HCT116 (cell line): ENCODE results near the gene BCAR3.

Experiments used
- CBX3 ChIP-seq: IDR thresholded peaks from 2 replicates; pipeline ENCODE4 v1.6.1; 2012; ENCODE audit warnings: low read depth
- CEBPB ChIP-seq: IDR thresholded peaks from 2 replicates; pipeline ENCODE4 v1.6.1; 2012; ENCODE audit warnings: low read depth
- EGR1 ChIP-seq: IDR thresholded peaks from 2 replicates; pipeline ENCODE4 v1.6.1; 2012; ENCODE audit warnings: low read depth
- EZH2phosphoT487 ChIP-seq: fragments of 200-600 bp; IDR thresholded peaks from 2 replicates; pipeline ENCODE4 v1.6.1; 2018; ENCODE audit warnings: antibody characterized with exemption, borderline replicate concordance
- FOSL1 ChIP-seq: IDR thresholded peaks from 2 replicates; pipeline ENCODE4 v1.6.1; 2012; ENCODE audit warnings: low read depth
- POLR2A ChIP-seq: IDR thresholded peaks from 2 replicates; pipeline ENCODE4 v1.7.0; 2011; ENCODE audit warnings: borderline replicate concordance; ENCODE audit not compliant: insufficient read depth, insufficient read length; ENCODE audit errors: extremely low read depth
- POLR2AphosphoS5 ChIP-seq: IDR thresholded peaks from 2 replicates; pipeline ENCODE4 v1.6.1; 2011; ENCODE audit warnings: mild to moderate bottlenecking, low read depth, low read length, moderate library complexity
- RAD21 ChIP-seq: IDR thresholded peaks from 2 replicates; pipeline ENCODE4 v1.6.1; 2012; ENCODE audit warnings: low read depth, mild to moderate bottlenecking
- TF ChIP-seq, protein P1 (sequence below): IDR thresholded peaks from 2 replicates; pipeline ENCODE4 v1.6.1; 2012; ENCODE audit warnings: low read depth
- TF ChIP-seq, protein P2 (sequence below), 3 experiments: fragments of 200-600 bp in 1 of 3; sonication (generic) in 1 of 3; IDR thresholded peaks in 2 of 3; conservative IDR thresholded peaks in 1 of 3; 2 replicates each; pipeline ENCODE4 v1.5.1; 2012 to 2017; ENCODE audit warnings: low read depth in 2 of 3, low read length in 2 of 3, antibody characterized with exemption in 1 of 3, borderline replicate concordance in 1 of 3, control low read depth in 1 of 3, mild to moderate bottlenecking in 1 of 3, mixed read lengths in 1 of 3, mixed run types in 1 of 3, moderate library complexity in 1 of 3; ENCODE audit not compliant: insufficient read depth in 1 of 3
- TF ChIP-seq, protein P3 (sequence below): IDR thresholded peaks from 2 replicates; pipeline ENCODE4 v1.6.1; 2012

DNA sequence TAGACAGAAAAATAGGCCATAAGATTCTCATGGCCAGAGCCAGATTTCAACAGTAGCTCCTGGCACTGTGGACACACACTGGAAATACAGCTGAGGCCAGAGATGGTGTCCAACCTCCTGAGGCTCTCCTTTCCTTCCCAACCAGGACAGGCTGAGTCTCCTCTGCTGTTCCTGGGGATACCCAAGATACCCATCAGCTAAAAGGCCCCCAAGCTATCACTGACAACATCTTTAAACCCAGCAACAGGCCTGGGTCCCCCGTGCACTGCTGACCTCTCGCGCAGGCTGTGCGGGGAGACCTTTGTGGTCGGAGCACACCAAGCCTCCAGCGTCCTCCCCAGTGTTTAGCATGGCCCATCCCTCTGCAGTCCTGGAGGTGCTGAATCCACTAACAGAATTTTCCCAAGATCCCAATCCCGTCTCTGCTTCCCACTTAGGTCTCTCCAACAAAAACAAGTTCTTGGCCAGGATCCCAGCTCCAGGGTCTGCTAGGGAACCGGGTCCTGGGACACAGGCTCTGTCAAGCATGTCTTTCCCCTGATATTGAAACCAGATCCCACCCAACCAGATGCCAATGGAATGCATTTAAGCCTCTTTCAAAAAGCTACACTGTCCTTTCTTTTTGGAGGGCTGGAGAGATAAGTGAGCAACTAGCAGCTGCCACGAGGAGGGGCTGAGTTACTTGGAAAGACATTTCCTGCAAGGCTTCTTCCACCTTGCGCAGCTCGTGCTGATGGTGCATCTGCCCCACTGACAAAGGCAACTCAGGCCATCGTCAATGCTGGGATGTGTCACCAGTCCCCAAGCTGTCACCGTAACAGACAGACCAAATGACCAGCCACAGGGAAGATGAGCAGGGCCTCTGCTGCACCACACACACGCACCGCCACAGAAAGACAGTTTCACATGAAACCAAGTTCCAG is 73.2 kb downstream of the BCAR3 start:
- TF ChIP-seq POLR2A = no peak
- TF ChIP-seq RAD21 = no peak
- no peak for TF ChIP-seq EGR1
- TF ChIP-seq EZH2phosphoT487 = no peak
- TF ChIP-seq CBX3 = no peak
- TF ChIP-seq, protein P1, sequence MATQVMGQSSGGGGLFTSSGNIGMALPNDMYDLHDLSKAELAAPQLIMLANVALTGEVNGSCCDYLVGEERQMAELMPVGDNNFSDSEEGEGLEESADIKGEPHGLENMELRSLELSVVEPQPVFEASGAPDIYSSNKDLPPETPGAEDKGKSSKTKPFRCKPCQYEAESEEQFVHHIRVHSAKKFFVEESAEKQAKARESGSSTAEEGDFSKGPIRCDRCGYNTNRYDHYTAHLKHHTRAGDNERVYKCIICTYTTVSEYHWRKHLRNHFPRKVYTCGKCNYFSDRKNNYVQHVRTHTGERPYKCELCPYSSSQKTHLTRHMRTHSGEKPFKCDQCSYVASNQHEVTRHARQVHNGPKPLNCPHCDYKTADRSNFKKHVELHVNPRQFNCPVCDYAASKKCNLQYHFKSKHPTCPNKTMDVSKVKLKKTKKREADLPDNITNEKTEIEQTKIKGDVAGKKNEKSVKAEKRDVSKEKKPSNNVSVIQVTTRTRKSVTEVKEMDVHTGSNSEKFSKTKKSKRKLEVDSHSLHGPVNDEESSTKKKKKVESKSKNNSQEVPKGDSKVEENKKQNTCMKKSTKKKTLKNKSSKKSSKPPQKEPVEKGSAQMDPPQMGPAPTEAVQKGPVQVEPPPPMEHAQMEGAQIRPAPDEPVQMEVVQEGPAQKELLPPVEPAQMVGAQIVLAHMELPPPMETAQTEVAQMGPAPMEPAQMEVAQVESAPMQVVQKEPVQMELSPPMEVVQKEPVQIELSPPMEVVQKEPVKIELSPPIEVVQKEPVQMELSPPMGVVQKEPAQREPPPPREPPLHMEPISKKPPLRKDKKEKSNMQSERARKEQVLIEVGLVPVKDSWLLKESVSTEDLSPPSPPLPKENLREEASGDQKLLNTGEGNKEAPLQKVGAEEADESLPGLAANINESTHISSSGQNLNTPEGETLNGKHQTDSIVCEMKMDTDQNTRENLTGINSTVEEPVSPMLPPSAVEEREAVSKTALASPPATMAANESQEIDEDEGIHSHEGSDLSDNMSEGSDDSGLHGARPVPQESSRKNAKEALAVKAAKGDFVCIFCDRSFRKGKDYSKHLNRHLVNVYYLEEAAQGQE = no peak
- TF ChIP-seq, protein P2, sequence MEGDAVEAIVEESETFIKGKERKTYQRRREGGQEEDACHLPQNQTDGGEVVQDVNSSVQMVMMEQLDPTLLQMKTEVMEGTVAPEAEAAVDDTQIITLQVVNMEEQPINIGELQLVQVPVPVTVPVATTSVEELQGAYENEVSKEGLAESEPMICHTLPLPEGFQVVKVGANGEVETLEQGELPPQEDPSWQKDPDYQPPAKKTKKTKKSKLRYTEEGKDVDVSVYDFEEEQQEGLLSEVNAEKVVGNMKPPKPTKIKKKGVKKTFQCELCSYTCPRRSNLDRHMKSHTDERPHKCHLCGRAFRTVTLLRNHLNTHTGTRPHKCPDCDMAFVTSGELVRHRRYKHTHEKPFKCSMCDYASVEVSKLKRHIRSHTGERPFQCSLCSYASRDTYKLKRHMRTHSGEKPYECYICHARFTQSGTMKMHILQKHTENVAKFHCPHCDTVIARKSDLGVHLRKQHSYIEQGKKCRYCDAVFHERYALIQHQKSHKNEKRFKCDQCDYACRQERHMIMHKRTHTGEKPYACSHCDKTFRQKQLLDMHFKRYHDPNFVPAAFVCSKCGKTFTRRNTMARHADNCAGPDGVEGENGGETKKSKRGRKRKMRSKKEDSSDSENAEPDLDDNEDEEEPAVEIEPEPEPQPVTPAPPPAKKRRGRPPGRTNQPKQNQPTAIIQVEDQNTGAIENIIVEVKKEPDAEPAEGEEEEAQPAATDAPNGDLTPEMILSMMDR (IDR thresholded peaks at IDR 0.05 in 2 of 3, conservative IDR thresholded peaks at IDR 0.05 in 1 of 3; ENCODE audit: borderline replicate concordance in 1 of 3, insufficient read depth in 1 of 3, low read depth in 2 of 3, low read length in 2 of 3) = no peak
- TF ChIP-seq CEBPB = no peak
- TF ChIP-seq POLR2AphosphoS5 = no peak
- TF ChIP-seq FOSL1 = no peak
- TF ChIP-seq, protein P3, sequence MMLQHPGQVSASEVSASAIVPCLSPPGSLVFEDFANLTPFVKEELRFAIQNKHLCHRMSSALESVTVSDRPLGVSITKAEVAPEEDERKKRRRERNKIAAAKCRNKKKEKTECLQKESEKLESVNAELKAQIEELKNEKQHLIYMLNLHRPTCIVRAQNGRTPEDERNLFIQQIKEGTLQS = no peak
